Activated CD4-positive, alpha-beta T cell treated with anti-CD3 and anti-CD28 coated beads for 48 hours (primary cell): ENCODE results near the gene PCARE.
"Not testable (repeated sequence)": the region's sequence is repeated elsewhere in the genome, so short reads cannot be mapped to it uniquely, and the experiment has no call there.

Experiments
- DNase-seq: peaks from one replicate; pipeline ENCODE4 v3.0.0-alpha.2; 2020

PCARE gene

DNA sequence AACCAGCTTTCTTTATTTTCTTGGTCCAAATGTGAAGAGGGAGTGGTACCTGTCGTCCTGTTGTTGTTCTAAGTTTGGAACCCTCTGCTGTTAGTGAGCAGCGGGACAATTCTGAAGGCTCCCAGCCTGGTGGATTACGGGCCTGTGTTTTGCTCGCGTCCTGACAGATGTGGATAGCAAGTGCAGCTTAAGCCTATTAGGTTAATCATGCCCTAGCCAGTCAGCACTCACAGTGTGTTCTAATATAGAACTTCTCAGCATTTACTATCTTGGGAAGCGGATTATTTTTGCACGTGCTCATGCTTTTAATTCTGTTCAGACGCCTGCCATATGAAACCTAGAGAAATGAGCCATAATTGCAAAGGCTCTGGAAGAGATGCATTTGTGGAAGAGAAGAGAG is at the start of gene PCARE:
PCARE (minus strand) TSS at position 113 of the 400 bp plus-strand sequence. CDS start 262 bp downstream, outside the sequence.
- no peak for DNase-seq

DNA sequence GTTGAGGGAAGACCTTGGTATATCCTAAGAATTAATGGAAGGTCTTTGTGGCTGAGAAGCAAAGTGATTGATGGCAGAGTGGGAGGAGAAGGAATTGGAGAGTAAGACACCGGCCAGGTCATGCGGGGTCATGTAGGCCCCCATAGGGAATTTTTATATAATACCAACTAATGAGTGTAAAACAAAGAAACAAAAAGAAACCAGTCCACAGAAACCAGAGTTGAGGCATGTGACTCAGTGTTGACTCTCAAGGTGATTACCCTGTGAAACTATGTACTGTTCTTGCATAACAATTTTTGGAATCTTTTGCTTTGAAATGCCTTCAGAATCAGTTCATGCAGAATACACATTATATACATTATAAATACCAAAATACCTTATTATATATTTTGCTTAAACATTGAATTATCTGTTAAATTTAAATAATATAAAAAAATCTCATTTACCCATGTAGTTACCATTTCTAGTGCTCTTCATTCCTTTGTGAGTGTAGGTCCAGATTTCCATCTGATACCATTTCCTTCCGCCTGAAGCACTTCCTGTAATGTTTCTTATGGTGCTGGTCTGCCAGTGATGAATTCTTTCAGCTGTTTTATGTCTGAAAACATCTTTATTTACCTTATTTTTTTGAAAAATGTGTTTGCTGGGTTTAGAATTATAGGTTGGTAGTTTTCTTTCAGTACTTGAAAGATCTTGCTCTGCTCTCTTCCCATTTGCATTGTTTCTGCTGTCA is 49.5 kb upstream of the PCARE start:
- peak; percentile 12 for DNase-seq

DNA sequence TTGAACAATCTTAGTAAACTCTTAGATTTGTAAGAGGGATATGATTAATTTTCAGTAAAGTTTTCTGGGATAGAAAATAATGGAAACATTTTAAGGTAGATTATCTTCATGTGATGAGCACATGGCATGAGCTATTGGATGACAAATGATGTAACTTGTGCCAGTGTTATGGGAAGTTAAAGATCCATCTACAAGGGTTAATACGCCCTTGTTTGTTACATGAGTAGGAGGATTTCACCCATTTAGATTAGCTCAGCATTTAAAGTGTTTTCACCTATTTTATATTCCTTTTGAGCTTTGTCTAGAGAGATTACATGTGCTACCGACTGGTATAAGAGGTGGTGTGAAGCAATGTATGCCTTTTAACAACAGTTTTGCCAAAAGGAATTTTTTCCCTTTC is 46.5 kb upstream of the PCARE start:
- no peak for DNase-seq

DNA sequence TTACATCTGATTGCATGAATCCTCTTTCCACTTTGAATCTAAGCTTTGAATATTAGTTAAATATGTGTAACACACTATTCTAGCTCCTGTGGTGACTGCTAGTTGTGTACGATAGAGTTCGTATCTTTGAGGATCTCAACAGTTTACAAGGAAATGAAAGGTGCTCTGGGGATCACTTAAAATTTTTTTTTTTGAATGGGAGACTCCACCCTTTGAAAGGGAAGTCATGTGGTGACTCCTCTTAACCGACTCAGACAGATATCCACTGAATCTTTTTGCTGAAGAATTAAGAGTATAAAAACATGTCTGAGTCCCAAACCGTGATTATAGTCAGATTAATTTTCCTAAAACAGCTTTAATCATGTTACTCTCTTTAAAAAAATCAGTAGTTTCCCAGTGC is 44.9 kb upstream of the PCARE start:
- DNase-seq, result no peak

DNA sequence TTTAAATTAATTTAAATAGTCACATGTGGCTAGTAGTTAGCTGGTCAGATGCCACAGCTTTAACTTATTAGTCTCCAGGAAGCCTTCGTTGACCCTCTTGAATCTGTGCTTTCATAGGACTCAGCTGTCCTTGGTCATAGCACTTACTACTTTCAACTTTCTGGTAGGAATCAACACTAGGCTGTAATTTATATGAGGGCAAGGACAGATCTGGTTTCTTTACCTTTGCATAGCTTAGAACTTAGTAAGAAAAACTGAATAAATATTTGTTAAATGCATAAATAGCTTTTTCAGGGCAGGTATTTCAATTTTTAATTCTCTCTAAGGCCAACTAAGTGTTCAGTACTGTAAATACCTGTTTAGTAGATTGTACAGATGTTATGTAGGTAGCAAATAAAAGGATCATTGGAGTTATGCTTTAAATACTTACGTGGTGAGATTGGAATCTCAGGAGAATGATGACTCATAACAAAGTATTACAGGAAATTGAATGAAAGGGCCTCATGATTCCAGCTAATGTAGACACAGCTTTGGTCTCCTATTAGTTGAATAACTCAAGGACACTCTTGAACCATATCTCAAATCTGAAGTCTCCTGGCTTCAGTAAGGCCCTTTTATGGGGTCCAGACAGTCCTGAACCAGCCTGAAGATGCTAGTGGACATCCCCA is 43.4 kb upstream of the PCARE start:
- no peak for DNase-seq

DNA sequence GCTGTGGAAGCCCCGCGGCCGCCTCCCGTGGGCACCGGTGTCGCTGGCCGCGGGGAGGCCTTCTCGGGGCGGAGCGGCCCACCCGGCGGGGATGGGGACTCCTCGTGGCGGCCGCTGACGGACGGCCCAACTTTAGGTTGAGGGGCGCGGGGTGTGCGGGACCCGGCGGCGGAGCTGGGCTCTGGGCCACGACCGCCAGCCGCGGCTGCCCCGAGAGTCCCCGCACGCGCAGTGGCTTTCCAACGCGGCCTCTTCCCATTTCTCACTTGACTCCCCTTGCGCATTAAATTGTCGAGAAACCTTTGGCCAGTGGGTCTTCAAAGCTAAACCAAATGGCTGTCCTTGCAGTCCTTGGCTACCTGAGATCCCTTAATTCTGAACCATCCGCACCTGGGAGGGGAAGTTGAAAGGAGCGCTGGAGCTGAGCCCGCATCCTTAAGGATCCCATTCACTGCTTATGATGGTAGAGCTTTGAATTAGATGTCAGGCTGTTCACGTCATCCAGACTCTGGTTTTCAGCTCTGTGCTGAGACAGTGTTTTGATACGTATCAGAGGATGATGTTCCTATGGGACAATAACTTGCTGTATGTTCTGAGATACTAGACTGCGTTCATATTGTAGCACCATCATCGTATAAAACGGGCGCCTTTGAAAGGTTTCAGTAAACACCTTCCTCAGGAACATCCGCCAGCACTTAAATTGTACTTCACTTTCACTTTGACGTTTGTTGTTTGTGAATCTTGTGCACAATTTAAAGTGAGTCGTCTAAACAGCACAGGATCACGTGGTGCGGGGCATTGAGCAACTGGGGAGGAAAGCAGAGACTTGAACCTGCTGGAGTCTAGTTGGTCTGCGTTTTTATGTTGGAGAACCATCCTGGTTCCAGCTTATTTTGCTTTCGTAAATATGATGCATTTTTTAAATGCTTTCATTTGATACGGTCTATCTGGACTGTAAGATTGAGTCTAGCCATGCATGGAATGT is 41.8 kb upstream of the PCARE start:
- peak; percentile 78 for DNase-seq

DNA sequence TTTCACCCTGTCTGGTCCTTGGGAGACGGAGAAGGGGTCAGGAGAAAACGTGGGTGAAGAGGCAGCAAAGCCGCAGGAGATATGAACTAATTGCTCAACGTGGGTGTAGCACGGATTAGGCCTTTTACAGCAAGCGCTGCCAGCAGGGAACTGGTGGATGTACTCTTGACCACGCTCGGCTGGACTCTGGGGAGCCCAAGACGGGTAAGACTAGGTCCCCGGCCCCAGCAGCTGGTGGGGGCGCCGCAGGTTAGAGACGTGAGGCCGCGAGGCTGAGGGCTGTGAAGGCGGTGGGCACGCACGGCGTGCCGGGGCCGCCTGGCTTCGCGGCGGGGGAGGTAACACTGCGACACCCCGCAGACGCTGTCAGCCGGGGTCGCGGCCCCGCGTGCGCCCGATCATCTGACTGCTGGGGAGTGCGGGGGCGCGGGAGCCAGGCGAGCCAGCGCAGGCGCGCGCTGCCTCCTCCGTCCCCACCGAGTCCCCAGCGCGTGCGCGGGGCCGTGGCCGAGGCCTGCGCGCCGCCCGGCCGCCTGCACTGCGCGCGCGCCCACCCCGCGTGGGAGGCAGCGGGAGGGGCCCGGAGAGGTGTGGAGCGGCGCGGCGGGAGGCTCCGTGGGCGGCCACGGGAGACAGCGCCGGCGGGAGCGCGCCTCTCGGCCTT is 40.8 kb upstream of the PCARE start, which contains the start of gene CLIP4:
CLIP4 (plus strand) TSS at position 470 of the 664 bp plus-strand sequence. CDS start 5,974 bp downstream, outside the sequence.
- peak; percentile 74 for DNase-seq

DNA sequence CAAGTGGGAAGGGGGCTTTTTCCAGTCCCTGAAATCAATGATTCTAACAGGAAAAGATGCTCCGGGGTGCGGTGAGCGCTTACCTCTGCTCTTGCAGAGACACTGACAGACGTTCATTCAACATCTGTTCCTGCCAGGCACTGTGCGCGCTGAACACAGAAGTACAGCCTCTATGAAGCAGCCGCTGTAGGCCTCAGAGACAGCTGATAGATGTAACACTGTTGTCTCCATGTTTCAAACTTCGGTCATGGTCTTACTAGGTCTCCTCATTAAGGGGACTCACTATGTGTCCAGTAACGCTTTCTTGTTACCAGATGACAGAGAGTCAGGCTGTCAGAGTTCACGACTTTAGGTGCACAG is 40.2 kb upstream of the PCARE start:
- DNase-seq, result peak; percentile 9

DNA sequence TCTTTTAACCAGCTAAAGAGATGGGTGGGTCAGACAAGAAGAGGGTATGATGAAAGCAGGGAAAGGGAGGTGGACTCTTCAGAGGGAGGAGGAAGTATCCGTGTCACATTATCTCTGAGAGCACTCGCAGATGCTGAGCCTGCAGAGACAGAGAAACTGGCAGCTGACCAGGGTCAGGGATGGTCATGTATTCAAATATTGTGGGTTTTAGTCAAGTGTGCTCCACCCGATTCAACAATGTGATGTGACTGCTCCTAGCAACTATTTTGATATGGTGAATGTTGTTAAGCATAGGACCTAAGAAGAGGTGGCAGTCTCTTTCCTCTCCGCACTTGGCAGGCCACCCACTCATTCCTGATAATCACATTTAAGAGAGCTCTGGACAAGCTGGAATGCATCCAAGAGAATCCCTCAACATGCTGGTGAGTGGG is 39.6 kb upstream of the PCARE start:
- no peak for DNase-seq

DNA sequence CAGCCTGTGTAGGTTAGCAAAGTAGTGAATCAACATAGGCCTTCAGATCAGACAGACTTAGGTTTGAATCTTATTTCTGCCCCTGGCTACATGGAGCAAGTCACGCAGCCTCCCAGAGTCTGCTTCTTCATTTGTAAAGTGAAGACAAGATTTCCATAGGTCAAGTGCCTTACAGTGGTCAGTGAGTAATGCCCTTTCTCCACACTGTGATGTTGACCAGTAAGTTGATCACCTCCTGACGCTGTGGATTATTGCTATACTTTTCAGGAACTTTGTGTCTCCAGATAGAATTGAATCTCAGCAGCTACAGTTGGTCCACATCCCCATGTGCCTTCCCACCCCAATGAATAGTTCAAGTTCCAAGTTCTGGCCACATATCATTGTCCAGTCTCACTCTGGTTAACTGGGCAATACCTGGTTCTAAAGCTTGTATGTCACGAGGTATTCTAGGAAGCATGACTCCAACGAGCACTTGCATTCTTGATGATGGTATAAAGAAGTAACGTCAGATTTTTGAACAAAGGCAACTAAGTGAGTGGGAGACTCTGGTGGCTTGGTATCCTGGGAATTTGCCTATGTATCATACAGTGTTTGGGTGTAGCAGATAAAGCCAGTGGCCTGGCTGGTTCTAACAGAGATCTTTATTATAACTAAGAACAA is 38.8 kb upstream of the PCARE start:
- no peak for DNase-seq

DNA sequence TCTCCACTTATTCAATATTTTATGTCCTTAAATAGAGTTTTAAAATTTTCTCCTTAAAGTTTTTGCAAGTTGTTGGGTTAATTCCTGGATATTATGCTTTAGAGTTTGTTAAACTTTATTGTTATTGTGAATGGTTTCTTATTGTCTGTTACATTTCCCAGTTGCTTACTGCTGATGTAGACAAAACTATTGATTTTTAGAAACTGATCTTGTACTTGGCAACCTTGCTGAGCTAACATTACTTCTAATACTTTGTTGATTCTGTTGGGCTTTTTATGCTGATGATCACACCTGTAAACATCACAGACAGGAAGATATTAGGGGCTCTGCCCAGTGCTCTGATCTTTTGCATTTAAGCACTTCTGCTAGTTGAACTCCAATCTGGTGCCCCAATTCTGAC is 38.1 kb upstream of the PCARE start:
- DNase-seq, result no peak

DNA sequence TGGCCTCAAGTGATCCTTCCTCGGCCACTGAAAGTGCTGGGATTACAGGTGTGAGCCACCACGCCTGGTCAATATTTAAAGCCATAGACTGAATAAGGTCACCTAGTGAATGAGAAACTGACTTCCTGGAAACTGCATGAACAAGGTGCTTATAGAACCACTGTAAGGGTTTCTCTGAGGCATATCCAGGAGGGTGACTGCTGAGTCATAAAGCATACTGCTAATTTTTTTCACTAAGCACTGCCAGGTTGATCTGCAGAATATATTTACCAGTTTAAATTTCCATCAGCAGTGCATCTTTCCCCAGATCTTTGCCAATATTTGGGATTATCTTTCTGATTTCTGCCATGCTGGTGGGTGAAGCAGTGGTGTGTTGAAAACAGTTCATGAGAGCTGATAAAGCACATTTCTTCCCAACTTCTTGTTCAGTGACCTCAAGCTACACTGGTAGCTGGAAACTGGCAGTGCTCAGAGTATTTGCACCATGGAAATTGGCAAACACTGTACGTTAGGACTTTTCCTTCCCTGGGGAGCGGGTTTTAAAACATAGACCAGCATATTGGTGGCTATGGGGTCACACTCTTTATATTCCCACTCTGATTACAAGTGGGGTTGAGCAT is 36.7 kb upstream of the PCARE start:
- DNase-seq, result no peak

DNA sequence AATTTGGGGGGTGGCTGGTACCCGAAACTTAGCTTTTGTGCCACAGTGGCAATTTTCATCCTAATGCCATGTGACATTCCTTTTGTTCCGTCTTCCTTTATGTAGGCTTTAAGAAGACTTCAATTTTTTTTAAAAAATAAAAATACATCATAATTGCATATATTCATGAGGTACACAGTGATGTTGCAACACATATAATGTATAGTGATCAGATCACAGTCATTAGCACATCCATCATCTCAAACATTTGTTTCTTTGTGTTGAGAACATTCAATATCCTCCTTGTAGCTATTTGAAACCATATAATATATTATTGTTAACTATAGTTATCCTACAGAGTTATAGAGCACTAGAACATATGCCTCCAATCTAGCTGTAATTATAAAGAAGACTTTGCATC is 34.9 kb upstream of the PCARE start:
- DNase-seq, result no peak

DNA sequence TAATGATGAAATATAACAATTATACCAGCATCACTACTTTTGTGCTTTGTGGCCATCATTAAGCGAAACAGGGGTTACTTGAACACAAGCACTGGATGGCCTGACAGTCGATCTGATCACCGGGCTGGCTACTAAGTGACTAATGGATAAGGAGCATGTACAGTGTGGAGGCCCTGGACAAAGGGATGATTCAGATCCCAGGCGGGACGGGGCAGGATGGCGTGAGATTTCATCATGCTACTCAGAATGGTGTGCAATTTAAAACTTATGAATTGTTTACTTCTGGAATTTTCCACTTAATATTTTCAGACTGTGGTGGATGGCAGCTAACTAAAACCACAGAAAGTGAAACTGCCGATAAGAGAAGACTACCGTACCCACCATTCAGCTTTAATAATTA is 33.9 kb upstream of the PCARE start:
- DNase-seq, result no peak

DNA sequence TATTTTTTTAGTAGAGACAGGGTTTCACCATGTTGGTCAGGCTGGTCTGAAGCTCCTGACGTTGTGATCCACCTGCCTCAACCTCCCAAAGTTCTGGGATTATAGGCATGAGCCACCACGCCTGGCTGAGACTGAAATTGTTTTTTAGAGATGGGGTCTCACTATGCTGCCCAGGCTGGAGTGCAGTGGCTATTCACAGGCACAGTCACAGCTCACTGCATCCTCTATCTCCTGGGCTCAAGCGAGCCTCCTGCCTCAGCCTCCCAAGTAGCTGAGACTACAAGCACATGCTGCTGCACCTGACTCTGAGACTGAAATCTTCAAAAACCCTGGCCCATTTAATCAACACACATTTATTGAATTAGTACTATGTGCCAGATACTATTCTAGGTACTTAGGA is 33.2 kb upstream of the PCARE start:
- DNase-seq, result not testable (repeated sequence)

DNA sequence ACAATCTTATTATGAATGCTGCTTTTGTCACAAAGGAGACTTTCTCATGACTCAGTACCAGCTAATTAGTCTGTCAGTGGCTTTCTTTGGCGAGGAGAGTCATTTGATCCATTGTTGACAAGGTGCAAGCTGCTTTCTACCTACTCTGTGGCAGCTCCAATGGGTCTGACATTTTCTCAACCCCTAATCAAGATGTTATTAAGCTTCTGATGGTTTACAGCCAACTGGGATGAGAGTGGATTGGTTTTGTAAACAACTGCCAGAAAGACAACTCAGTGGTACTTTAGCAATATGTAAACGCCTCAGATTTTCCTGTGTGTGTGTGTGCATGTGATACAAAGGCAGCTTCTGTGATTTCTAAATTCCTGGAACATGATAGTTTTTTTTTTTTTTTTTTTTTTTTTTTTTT is 32.7 kb upstream of the PCARE start:
- DNase-seq, result no peak

DNA sequence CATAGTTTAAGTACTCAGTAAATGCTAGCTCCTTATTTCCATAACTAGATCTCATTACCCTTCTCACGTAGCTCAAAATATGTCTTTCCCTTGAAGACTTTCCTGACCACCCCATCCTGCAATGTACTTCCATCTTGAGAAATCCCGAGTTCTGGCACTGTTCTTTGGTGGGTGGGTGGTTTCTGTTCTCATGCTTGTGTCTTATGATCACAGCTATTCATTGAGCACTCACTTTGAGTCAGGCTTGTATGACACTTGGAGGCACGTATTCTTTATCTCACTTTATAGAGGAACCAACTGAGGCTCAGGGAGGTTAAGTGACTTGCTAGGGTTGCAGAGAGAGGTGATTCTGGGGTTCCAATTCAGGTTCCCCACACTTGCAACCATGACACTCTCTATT is 31.9 kb upstream of the PCARE start:
- no peak for DNase-seq

DNA sequence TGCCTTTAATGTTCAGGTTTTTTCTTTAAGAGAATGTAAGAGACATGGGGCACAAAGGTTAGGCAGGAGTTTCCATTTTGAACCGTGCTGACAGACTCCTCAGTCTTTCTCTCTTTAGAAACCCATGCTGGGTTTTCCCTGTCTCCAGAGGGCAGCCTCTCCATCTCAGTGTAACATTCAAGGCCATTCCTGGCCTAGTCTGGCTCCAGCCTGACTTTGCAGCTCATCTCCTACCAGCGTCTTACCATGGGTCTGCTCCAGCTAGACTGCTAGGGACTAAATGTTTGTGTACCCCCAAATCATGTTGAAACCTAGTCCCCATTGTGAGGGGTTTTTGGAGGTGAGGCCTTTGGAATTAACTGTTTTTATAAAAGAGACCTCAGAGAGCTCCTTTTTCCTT is 31.1 kb upstream of the PCARE start:
- DNase-seq, result no peak

DNA sequence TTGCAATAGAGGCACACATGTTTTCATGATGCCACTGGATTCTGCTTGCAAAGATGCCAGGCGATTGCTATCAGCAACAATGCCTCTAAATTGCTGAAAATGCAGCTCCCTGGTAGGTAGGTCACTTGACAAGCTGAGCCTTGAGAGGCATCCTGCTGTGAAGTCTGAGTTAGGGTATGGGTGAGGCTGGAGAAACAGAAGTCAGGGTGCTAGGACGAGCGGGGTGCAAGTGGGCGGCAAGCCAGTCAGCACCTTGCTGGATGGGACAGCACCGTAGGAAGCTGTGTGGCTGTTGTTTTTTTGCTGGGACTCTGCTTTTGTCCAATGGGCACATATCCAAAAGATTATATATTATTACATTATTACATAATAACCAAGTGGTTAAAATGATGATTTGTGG is 30.4 kb upstream of the PCARE start:
- no peak for DNase-seq

DNA sequence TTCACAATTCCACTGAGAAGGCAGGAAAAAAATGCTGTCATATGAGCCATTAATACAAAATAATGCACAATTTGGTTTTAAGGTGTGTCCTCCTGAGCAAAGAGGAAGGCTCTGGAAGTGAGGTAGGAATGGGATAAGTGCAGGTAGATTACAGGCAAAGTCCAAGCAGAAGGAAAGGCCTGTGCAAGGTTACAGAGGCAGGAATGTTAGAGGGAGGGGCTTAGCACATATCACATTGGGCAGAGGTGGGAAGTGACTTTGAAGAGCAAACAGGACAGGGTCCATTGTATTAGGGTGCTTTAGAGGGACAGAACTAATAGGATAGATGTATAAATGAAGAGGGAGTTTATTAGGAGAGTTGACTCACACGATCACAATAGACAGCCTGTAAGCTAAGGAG is 26.2 kb upstream of the PCARE start:
- DNase-seq, result no peak

DNA sequence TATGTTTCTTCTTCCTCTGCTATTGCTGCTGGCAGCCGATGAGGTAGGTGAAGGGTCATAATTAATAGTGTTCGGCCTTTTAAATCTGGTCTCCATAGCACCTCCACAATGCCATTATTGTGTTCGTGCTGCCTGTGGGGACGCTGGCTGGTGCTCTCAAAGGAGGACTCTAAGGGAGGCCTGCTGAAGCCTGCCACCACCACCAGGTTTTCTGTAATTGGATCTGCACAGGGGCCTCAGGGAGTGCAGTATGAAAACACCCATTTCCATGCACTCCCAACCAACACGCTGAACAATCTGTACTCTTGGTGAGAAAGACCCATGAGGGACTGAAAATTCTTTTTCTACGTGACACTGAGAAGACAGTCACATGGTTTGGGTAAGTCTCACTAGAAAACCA is 23.2 kb upstream of the PCARE start:
- DNase-seq, result no peak

DNA sequence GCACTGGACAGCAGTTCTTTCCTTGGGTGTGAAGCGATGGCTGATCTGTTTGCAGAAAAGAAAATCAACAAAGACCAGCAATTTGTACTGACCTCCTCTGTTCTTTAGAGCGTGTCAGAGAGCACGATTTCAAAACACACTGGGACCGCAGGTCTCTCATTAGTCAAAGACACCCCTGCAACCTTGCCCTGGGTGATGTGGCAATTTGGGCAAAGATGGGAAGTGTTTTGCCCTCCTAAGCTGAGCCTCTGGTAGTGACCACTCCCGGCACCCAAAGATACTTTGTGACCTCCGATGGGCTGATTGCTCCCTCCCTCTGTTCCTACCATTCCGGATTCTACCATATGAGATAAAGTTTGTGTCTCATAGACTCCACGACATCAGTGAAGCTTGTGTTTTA is 22.6 kb upstream of the PCARE start:
- no peak for DNase-seq
